ENCODE results near the gene EIF4H. TPM values are rescaled to one million over a fixed set of nuclear protein-coding genes. Genes with fewer than 3 reads are reported as not detected.

The EIF4H gene
- total RNA-seq, 2 donors from 2014 or later, result 175 to 203 TPM

- TF ChIP-seq, protein P1, sequence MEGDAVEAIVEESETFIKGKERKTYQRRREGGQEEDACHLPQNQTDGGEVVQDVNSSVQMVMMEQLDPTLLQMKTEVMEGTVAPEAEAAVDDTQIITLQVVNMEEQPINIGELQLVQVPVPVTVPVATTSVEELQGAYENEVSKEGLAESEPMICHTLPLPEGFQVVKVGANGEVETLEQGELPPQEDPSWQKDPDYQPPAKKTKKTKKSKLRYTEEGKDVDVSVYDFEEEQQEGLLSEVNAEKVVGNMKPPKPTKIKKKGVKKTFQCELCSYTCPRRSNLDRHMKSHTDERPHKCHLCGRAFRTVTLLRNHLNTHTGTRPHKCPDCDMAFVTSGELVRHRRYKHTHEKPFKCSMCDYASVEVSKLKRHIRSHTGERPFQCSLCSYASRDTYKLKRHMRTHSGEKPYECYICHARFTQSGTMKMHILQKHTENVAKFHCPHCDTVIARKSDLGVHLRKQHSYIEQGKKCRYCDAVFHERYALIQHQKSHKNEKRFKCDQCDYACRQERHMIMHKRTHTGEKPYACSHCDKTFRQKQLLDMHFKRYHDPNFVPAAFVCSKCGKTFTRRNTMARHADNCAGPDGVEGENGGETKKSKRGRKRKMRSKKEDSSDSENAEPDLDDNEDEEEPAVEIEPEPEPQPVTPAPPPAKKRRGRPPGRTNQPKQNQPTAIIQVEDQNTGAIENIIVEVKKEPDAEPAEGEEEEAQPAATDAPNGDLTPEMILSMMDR (IDR thresholded peaks at IDR 0.05), result no peak
- Histone ChIP-seq H3K27me3 (no peaks in the 10 kb centered on the region), H3K4me1 (no peaks in the 10 kb centered on the region), H3K4me3 (no peak overlapping the region), H3K36me3 (no peaks in the 10 kb centered on the region), H3K27ac (no peak overlapping the region), H3K9me3 (no peaks in the 10 kb centered on the region)
- no peak for DNase-seq (ENCODE audit: low spot score)
These were observed 45.3 kb downstream of the EIF4H start for GRCh38 chr7:74219416-74219815.

GRCh38 chr7:74220229-74220628, 46.1 kb downstream of the EIF4H start:
- Histone ChIP-seq H3K27ac (no peak overlapping the region), H3K27me3 (no peaks in the 10 kb centered on the region), H3K36me3 (no peaks in the 10 kb centered on the region), H3K9me3 (no peaks in the 10 kb centered on the region), H3K4me1 (no peaks in the 10 kb centered on the region), H3K4me3 (no peak overlapping the region)
- TF ChIP-seq, protein P1 (IDR thresholded peaks at IDR 0.05), result no peak
- no peak for DNase-seq (ENCODE audit: low spot score)

DNA sequence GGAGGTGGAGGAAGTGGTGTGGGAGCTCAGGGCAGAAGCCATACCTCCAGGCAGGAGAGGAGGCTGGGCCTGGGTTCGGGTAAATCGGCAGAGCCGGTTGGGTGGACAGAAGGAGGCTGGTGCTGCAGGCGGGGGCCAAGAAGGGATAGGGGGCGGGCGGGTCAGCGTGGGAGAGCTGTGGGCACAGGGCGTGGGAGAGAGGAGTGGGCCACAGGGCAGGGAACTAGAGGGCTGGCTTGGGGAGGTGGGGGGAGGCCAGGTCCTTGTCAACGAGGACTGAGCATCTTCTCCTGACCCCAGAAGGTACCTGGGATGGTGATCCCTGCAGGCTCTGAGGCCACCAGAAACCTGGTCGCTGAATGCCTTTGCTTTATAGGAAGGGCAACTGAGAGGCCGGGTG, 47.6 kb downstream of the EIF4H start:
- H3K4me1 ChIP-seq, result no peaks in the 10 kb centered on the region
- no peaks in the 10 kb centered on the region for H3K36me3 ChIP-seq
- H3K27me3 ChIP-seq, result no peaks in the 10 kb centered on the region
- no peak overlapping the region for H3K4me3 ChIP-seq
- DNase-seq (ENCODE audit: low spot score), result no peak
- H3K9me3 ChIP-seq, result no peaks in the 10 kb centered on the region
- no peak overlapping the region for H3K27ac ChIP-seq
- TF ChIP-seq, protein P1 (IDR thresholded peaks at IDR 0.05), result no peak

GRCh38 chr7:74222851-74223710, 48.9 kb downstream of the EIF4H start:
- TF ChIP-seq, protein P1 (IDR thresholded peaks at IDR 0.05), result no peak
- Histone ChIP-seq H3K27ac (no peak overlapping the region), H3K4me3 (no peak overlapping the region), H3K9me3 (no peaks in the 10 kb centered on the region), H3K27me3 (no peaks in the 10 kb centered on the region), H3K36me3 (no peaks in the 10 kb centered on the region), H3K4me1 (no peaks in the 10 kb centered on the region)
- no peak for DNase-seq (ENCODE audit: low spot score)

GRCh38 chr7:74223711-74224510, 49.8 kb downstream of the EIF4H start:
- Histone ChIP-seq H3K27me3 (no peaks in the 10 kb centered on the region), H3K4me3 (no peak overlapping the region), H3K4me1 (no peaks in the 10 kb centered on the region), H3K36me3 (no peaks in the 10 kb centered on the region), H3K27ac (no peak overlapping the region), H3K9me3 (no peaks in the 10 kb centered on the region)
- no peak for DNase-seq (ENCODE audit: low spot score)
- TF ChIP-seq, protein P1 (IDR thresholded peaks at IDR 0.05), result no peak
